Smooth muscle cell (in vitro differentiated cells): ENCODE data around the gene SYT5. TPM values are rescaled to one million over a fixed set of nuclear protein-coding genes. Genes with fewer than 3 reads are reported as not detected.

Experiments used
- DNase-seq: peaks from one replicate; lab custom pipeline; 2025; ENCODE audit not compliant: unreplicated experiment; lab: John Stamatoyannopoulos, UW
- H2AFZ ChIP-seq: fragments of 200-600 bp; sonication (generic); 2 replicates; pipeline ENCODE4 v1.6.0; 2016; ENCODE audit warnings: antibody characterized with exemption, low read depth, mild to moderate bottlenecking
- H3F3A ChIP-seq: fragments of 200-600 bp; sonication (generic); 2 replicates; pipeline ENCODE4 v1.6.0; 2017; ENCODE audit warnings: antibody characterized with exemption, low read depth
- H3K27ac ChIP-seq: fragments of 200-600 bp; sonication (generic); 2 replicates; pipeline ENCODE4 v1.5.1; 2016; ENCODE audit warnings: low read depth, mild to moderate bottlenecking
- H3K27me3 ChIP-seq: fragments of 200-600 bp; sonication (generic); 2 replicates; pipeline ENCODE4 v1.6.1; 2016; ENCODE audit warnings: low read depth, mild to moderate bottlenecking
- H3K36me3 ChIP-seq: fragments of 200-600 bp; sonication (generic); 2 replicates; pipeline ENCODE4 v1.5.1; 2016; ENCODE audit warnings: low read depth
- H3K4me1 ChIP-seq: fragments of 200-600 bp; sonication (generic); 2 replicates; pipeline ENCODE4 v1.5.1; 2016; ENCODE audit warnings: low read depth
- H3K4me2 ChIP-seq: fragments of 200-600 bp; sonication (generic); 2 replicates; pipeline ENCODE4 v1.6.0; 2016; ENCODE audit warnings: mild to moderate bottlenecking
- H3K4me3 ChIP-seq: fragments of 200-600 bp; sonication (generic); 2 replicates; pipeline ENCODE4 v1.5.1; 2016; ENCODE audit warnings: mild to moderate bottlenecking
- H3K79me2 ChIP-seq: fragments of 200-600 bp; sonication (generic); 2 replicates; pipeline ENCODE4 v1.6.0; 2016; ENCODE audit warnings: low read depth, mild to moderate bottlenecking
- H3K9ac ChIP-seq: fragments of 200-600 bp; sonication (generic); 2 replicates; pipeline ENCODE4 v1.6.0; 2016; ENCODE audit warnings: low read depth
- H3K9me3 ChIP-seq: fragments of 200-600 bp; sonication (generic); replicated peaks from 2 replicates; pipeline ENCODE4 v1.5.1; 2016; ENCODE audit warnings: low read depth
- H4K20me1 ChIP-seq: fragments of 200-600 bp; sonication (generic); 2 replicates; pipeline ENCODE4 v1.6.0; 2016; ENCODE audit warnings: low read depth
- WGBS: methylation state at CpG from one replicate; pipeline ENCODE4 v1.1.7; 2016; ENCODE audit warnings: low lambda C conversion rate; 5-methylcytosine and 5-hydroxymethylcytosine counted together
- polyA plus RNA-seq: library from polyadenylated mRNA; unstranded; fragments of >200 nt; fragmentation: Nextera tagmentation; extraction: Ambion mirVana; gene quantifications from 2 replicates; pipeline ENCODE4 v1.2.1, GENCODE V29; 2016
- total RNA-seq: library from RNA; depleted of rRNA; stranded (reverse); fragments of >200 nt; gene quantifications from 2 replicates; pipeline ENCODE4 v1.2.3, GENCODE V29; 2014
- TF ChIP-seq, protein P1 (sequence below): fragments of 200-600 bp; sonication (generic); IDR thresholded peaks from 2 replicates; pipeline ENCODE4 v1.5.1; 2017; ENCODE audit warnings: borderline replicate concordance, mild to moderate bottlenecking, antibody characterized with exemption; ENCODE audit not compliant: insufficient read depth, poor library complexity, severe bottlenecking

SYT5 gene
- total and polyA plus RNA-seq, 2 experiments from 2014 or later = not detected

DNA sequence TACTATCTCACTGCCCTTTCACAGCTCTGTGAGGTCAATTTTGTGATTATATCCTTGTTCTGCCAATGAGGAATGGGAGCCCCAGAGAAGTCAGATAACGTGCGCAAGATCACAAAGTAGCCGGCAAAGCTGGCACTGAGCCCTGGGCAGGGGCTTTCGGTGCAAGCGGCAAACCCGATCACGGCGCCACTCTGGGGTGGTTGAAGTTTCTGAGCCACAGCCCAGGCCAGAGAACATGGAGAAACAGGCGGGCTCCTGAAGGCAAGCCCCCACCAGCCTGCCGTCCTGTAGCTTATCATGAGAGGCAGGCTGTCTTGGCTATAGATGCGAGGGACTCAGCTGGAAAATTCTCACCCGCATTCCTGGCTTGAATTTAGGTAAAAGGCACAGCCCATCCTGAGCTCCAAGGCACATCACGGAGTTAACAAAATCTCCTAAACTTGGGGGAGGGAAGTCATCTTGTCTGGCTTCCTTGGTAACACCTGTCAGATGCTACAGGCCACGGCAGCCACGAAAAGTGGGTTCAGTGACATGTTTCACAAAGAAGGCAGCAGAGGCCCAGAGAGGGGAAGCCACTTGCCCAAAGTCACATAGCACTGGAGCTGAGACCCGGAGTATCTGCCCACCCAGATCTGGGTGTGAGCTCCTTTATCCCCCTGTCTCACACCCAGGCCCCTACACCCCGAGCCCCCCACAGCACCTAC is 43.5 kb downstream of the SYT5 start:
- DNase-seq = no peak
- H3K36me3 ChIP-seq = no peaks in the 10 kb centered on the region
- no peaks in the 10 kb centered on the region for H3K27me3 ChIP-seq
- H4K20me1 ChIP-seq = no peaks in the 10 kb centered on the region
- TF ChIP-seq, protein P1, sequence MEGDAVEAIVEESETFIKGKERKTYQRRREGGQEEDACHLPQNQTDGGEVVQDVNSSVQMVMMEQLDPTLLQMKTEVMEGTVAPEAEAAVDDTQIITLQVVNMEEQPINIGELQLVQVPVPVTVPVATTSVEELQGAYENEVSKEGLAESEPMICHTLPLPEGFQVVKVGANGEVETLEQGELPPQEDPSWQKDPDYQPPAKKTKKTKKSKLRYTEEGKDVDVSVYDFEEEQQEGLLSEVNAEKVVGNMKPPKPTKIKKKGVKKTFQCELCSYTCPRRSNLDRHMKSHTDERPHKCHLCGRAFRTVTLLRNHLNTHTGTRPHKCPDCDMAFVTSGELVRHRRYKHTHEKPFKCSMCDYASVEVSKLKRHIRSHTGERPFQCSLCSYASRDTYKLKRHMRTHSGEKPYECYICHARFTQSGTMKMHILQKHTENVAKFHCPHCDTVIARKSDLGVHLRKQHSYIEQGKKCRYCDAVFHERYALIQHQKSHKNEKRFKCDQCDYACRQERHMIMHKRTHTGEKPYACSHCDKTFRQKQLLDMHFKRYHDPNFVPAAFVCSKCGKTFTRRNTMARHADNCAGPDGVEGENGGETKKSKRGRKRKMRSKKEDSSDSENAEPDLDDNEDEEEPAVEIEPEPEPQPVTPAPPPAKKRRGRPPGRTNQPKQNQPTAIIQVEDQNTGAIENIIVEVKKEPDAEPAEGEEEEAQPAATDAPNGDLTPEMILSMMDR = no peak
- no peak overlapping the region for H3K27ac ChIP-seq
- no peak overlapping the region for H2AFZ ChIP-seq
- WGBS = 97% methylated on average over 17 of the region's 17 CpGs
- H3K4me3 ChIP-seq = no peak overlapping the region
- H3F3A ChIP-seq = no peaks in the 10 kb centered on the region
- no peaks in the 10 kb centered on the region for H3K4me1 ChIP-seq
- no peak overlapping the region for H3K4me2 ChIP-seq
- no peaks in the 10 kb centered on the region for H3K79me2 ChIP-seq
- H3K9ac ChIP-seq = no peak overlapping the region
- H3K9me3 ChIP-seq = no peaks in the 10 kb centered on the region

- Histone ChIP-seq H3F3A (no peaks in the 10 kb centered on the region), H3K4me3 (no peak overlapping the region), H2AFZ (no peak overlapping the region), H3K27me3 (no peaks in the 10 kb centered on the region), H3K4me1 (no peaks in the 10 kb centered on the region), H3K9me3 (no peaks in the 10 kb centered on the region), H3K79me2 (no peaks in the 10 kb centered on the region), H3K27ac (no peak overlapping the region), H4K20me1 (no peaks in the 10 kb centered on the region), H3K9ac (no peak overlapping the region), H3K36me3 (no peaks in the 10 kb centered on the region), H3K4me2 (no peak overlapping the region)
- TF ChIP-seq, protein P1 = no peak
- 67% methylated on average over 1 of the region's 3 CpGs for WGBS
- no peak for DNase-seq
These were observed 45.4 kb downstream of the SYT5 start for GRCh38 chr19:55134736-55135135.

DNA sequence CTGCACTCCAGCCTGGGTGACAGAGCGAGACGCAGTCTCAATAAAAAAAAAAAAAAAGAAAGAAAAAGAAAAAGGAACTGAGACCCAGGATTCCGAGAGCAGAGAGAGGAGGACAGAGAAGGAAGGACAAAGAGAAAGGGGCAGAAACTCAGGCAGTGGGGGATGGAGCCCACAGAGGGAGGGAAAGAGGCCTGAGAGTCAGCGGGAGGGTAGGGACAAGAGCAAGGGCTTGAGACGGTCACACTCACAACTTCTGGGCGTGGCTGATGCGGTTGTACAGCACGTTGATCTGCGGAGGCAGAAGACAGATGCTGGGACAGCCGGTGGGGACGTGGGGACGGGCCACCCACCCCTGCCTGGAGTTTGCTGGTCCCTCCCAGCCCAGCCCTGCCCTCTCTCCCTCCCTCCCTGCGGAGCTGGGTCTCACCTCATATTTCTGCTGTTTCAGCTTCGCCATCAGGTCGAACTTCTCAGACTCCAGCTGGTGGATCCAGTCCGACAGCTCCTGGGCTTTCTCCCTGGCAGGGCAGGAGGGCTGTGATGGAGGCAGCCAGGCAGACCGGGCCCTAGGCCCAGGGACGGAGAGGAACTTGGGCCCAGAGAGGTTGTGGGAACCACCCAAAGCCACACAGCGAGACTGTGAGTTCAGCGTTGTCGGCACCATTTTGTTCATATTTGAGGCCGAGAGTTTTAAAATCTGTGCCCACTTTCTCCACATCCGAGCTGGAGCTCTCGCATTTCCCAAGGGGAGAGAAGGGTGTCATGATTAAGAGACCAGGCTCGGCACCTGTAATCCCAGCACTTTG is 46.2 kb downstream of the SYT5 start:
- Histone ChIP-seq H3K4me2 (no peak overlapping the region), H3K27me3 (no peaks in the 10 kb centered on the region), H3K36me3 (no peaks in the 10 kb centered on the region), H3K9ac (no peak overlapping the region), H4K20me1 (no peaks in the 10 kb centered on the region), H3K9me3 (no peaks in the 10 kb centered on the region), H3K79me2 (no peaks in the 10 kb centered on the region), H3K4me1 (no peaks in the 10 kb centered on the region), H3K27ac (no peak overlapping the region), H2AFZ (no peak overlapping the region), H3F3A (no peaks in the 10 kb centered on the region), H3K4me3 (no peak overlapping the region)
- no peak for DNase-seq
- TF ChIP-seq, protein P1 = no peak
- WGBS = 86% methylated on average over 25 of the region's 25 CpGs
